ENCODE data around the gene OR7G1. TPM values are rescaled to one million over a fixed set of nuclear protein-coding genes. Genes with fewer than 3 reads are reported as not detected.

OR7G1 gene
- total and polyA plus RNA-seq, 2 of the 4 experiments (the other 2 are of a cell fraction), result not detected

DNA sequence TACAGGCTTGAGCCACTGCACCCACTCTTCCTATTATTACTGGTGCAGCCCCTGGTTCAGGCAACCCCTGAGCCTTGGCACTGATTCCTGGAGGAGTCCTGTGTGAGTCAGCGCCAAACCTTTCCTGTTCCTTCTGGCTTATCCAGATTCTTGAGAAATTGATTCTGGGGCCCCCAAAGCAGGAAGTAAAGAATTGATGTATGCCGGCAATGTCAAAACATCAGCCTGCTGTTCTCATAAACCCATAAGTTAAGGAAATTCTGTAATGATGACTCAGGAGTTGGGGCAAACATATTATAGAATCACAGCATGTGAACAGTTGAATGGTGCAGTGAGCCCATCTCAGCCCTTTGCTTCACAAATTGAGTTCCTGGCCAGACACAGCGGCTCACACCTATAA, 12.6 kb upstream of the OR7G1 start:
- Histone ChIP-seq H3K56ac (ENCODE audit: extremely low read depth, insufficient read depth, low read length) (no peak overlapping the region), H4K5ac (ENCODE audit: low read depth, low read length) (no peak overlapping the region), H4K91ac (ENCODE audit: insufficient read depth, low read depth, low read length) (no peak overlapping the region), H2BK20ac (ENCODE audit: low read depth, low read length) (no peak overlapping the region), H3K23ac (ENCODE audit: low read depth, low read length) (no peak overlapping the region), H3K4ac (ENCODE audit: low read depth, low read length) (no peak overlapping the region), H3K18ac (ENCODE audit: low read depth, low read length) (no peak overlapping the region), H3K9me1 (ENCODE audit: insufficient read depth, low read length) (no peaks in the 10 kb centered on the region), H4K8ac (ENCODE audit: low read depth in 2 of 2, low read length in 2 of 2) (no peak overlapping the region), H4K20me1 (ENCODE audit: insufficient read depth, low read length) (no peaks in the 10 kb centered on the region), H3K27ac (ENCODE audit: insufficient read depth, low read length) (no peak overlapping the region), H3K4me1 (ENCODE audit: control insufficient read depth, insufficient read depth, low read length) (no peaks in the 10 kb centered on the region), H2AK5ac (ENCODE audit: low read depth, low read length) (no peak overlapping the region), H2AFZ (replicated peaks; ENCODE audit: low read length, poor library complexity) (no peak overlapping the region), H3K4me2 (ENCODE audit: low read depth, low read length) (no peak overlapping the region), H3K9me3 (ENCODE audit: control insufficient read depth, insufficient read depth, low read length) (no peaks in the 10 kb centered on the region; the same call in 1 of the 2 replicates), H3K14ac (replicated peaks; ENCODE audit: low read depth, low read length) (no peak overlapping the region), H3K79me1 (ENCODE audit: low read depth in 1 of 2, low read length in 2 of 2) (no peaks in the 10 kb centered on the region), H2BK5ac (ENCODE audit: low read depth, low read length, poor library complexity, severe bottlenecking) (no peak overlapping the region), H3K27me3 (ENCODE audit: control insufficient read depth, insufficient read depth, low read length) (no peaks in the 10 kb centered on the region), H3K9ac (ENCODE audit: low read depth, low read length) (no peak overlapping the region), H2BK120ac (ENCODE audit: low read depth, low read length) (no peak overlapping the region), H3K4me3 (ENCODE audit: insufficient read depth, low read depth, low read length) (no peak overlapping the region), H2BK15ac (ENCODE audit: low read depth, low read length) (no peak overlapping the region), H3K36me3 (ENCODE audit: control insufficient read depth, insufficient read depth, low read length) (no peaks in the 10 kb centered on the region), H2AK9ac (replicated peaks; ENCODE audit: low read depth, low read length, poor library complexity) (no peak overlapping the region)
- ATAC-seq (ENCODE audit: low read depth) (peak; percentile 27; the same call in 1 of the 2 replicates), DNase-seq (peak; percentile 4)
- intact Hi-C loops (cut with micrococcal nuclease) (no loop called here), in situ Hi-C loops (cut with MboI; ENCODE audit: low sequenced_read_pairs) (loop anchor here (25.0 kb wide), 1 partner anchor 934 kb away; no protein-coding TSS in a partner anchor), dilution Hi-C loops (cut with HindIII; ENCODE audit: low sequenced_read_pairs, unreplicated experiment) (no loop called here)
- TF ChIP-seq POLR2A (IDR thresholded peaks at IDR 0.05; ENCODE audit: low read depth, low read length), result no peak
- TF ChIP-seq MXI1 (IDR thresholded peaks at IDR 0.05; ENCODE audit: borderline replicate concordance, low read depth, low read length), result no peak
- TF ChIP-seq, protein P1, sequence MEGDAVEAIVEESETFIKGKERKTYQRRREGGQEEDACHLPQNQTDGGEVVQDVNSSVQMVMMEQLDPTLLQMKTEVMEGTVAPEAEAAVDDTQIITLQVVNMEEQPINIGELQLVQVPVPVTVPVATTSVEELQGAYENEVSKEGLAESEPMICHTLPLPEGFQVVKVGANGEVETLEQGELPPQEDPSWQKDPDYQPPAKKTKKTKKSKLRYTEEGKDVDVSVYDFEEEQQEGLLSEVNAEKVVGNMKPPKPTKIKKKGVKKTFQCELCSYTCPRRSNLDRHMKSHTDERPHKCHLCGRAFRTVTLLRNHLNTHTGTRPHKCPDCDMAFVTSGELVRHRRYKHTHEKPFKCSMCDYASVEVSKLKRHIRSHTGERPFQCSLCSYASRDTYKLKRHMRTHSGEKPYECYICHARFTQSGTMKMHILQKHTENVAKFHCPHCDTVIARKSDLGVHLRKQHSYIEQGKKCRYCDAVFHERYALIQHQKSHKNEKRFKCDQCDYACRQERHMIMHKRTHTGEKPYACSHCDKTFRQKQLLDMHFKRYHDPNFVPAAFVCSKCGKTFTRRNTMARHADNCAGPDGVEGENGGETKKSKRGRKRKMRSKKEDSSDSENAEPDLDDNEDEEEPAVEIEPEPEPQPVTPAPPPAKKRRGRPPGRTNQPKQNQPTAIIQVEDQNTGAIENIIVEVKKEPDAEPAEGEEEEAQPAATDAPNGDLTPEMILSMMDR (conservative IDR thresholded peaks at IDR 0.05; ENCODE audit: low read depth, low read length), result no peak
- no peak for TF ChIP-seq FOS (IDR thresholded peaks at IDR 0.05; ENCODE audit: low read depth, low read length)
- TF ChIP-seq RFX5 (IDR thresholded peaks at IDR 0.05; ENCODE audit: low read depth, low read length), result no peak
- TF ChIP-seq, protein P2, sequence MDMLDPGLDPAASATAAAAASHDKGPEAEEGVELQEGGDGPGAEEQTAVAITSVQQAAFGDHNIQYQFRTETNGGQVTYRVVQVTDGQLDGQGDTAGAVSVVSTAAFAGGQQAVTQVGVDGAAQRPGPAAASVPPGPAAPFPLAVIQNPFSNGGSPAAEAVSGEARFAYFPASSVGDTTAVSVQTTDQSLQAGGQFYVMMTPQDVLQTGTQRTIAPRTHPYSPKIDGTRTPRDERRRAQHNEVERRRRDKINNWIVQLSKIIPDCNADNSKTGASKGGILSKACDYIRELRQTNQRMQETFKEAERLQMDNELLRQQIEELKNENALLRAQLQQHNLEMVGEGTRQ (IDR thresholded peaks at IDR 0.05; ENCODE audit: low read depth, low read length), result no peak
- TF ChIP-seq CHD1 (IDR thresholded peaks at IDR 0.05; ENCODE audit: low read depth, low read length), result no peak
- no peak for TF ChIP-seq RAD21 (IDR thresholded peaks at IDR 0.05; ENCODE audit: low read length)
- no peak for TF ChIP-seq RCOR1 (IDR thresholded peaks at IDR 0.05; ENCODE audit: insufficient replicate concordance, low read length)
- TF ChIP-seq, protein P3, sequence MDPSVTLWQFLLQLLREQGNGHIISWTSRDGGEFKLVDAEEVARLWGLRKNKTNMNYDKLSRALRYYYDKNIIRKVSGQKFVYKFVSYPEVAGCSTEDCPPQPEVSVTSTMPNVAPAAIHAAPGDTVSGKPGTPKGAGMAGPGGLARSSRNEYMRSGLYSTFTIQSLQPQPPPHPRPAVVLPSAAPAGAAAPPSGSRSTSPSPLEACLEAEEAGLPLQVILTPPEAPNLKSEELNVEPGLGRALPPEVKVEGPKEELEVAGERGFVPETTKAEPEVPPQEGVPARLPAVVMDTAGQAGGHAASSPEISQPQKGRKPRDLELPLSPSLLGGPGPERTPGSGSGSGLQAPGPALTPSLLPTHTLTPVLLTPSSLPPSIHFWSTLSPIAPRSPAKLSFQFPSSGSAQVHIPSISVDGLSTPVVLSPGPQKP (IDR thresholded peaks at IDR 0.05; ENCODE audit: borderline replicate concordance, low read depth, low read length), result no peak
- no peak for TF ChIP-seq NFE2L2 (IDR thresholded peaks at IDR 0.05; ENCODE audit: low read depth, low read length)
- no peak for TF ChIP-seq MAFK (IDR thresholded peaks at IDR 0.05; ENCODE audit: low read depth, low read length)
- no peak for TF ChIP-seq CEBPB (IDR thresholded peaks at IDR 0.05; ENCODE audit: low read depth, low read length)
- TF ChIP-seq MAZ (IDR thresholded peaks at IDR 0.05; ENCODE audit: borderline replicate concordance, low read depth, low read length), result no peak
- TF ChIP-seq SMC3 (IDR thresholded peaks at IDR 0.05; ENCODE audit: low read depth, low read length), result no peak
- no peak for TF ChIP-seq BHLHE40 (IDR thresholded peaks at IDR 0.05; ENCODE audit: low read depth, low read length)
- CTCF ChIA-PET, result no interaction called here
- POLR2A ChIA-PET (ENCODE audit: unreplicated experiment), result no interaction called here
- BruUV-seq (replicated peaks), result no TSS peak
- WGBS, 2 experiments (ENCODE audit: extremely low coverage in 2 of 2, insufficient read length in 1 of 2), result no CpG with 5 or more reads among the region's 3 CpGs
